ENCODE data around the gene AJAP1. TPM values are rescaled to one million over a fixed set of nuclear protein-coding genes. Genes with fewer than 3 reads are reported as not detected.

Gene AJAP1
- total RNA-seq, 2 donors from 2014 or later, result not detected

- no peak for ATAC-seq
- no peak overlapping the region for H3K4me3 Mint-ChIP-seq
- no peaks in the 10 kb centered on the region for H3K4me1 Mint-ChIP-seq (ENCODE audit: low read depth in 2 of 2)
- DNase-seq (ENCODE audit: low spot score), result no peak
- H3K27me3 Mint-ChIP-seq, result no peaks in the 10 kb centered on the region
- no peak overlapping the region for H3K27ac Mint-ChIP-seq
- H3K9me3 Mint-ChIP-seq, result no peaks in the 10 kb centered on the region
- no peaks in the 10 kb centered on the region for H3K36me3 Mint-ChIP-seq
These were observed 17.4 kb downstream of the AJAP1 start for GRCh38 chr1:4671828-4672227.

DNA sequence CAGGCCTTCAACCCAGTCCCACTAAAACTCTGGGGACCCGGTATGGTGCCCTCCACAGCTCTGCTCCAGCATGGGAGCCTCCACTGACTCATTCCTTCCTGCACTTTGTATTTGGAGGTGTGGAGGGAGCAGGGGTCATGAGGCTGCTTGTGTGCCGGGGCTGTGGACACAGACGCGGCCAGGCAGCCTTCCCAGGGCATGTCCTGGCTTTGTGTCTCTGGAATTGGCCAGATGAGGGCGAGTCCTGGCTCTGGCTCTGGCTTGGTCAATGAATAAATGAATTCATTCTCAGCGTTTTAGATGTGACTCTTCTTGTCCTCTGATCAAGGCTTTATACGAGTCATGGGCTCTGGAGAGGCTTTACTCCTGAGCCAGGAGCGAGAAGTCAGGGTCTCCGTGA is 19.1 kb downstream of the AJAP1 start:
- H3K4me3 Mint-ChIP-seq, result no peak overlapping the region
- DNase-seq (ENCODE audit: low spot score) (no peak), ATAC-seq (no peak)
- H3K4me1 Mint-ChIP-seq (ENCODE audit: low read depth in 2 of 2), result no peaks in the 10 kb centered on the region
- no peaks in the 10 kb centered on the region for H3K27me3 Mint-ChIP-seq
- no peaks in the 10 kb centered on the region for H3K36me3 Mint-ChIP-seq
- H3K9me3 Mint-ChIP-seq, result no peaks in the 10 kb centered on the region
- no peak overlapping the region for H3K27ac Mint-ChIP-seq

DNA sequence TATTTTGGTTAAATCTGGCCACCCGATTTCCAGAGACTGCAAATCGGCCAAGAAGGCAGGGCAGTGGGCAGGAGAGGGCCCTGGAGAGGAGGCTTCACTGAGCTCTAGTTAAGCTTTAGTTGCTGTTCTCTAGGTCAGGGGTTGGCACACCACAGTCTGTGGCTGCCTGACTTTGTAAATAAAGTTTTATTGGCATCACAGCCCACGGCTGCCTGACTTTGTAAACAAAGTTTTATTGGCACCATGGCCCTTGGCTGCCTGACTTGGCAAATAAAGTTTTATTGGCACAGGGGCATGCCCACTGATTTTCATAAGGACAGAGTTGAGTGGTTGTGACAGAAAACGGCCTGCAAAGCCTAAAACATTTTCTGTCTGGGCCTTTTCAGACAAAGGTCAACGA is 19.7 kb downstream of the AJAP1 start:
- H3K4me3 Mint-ChIP-seq, result no peak overlapping the region
- no peak for ATAC-seq
- H3K9me3 Mint-ChIP-seq, result no peaks in the 10 kb centered on the region
- H3K27me3 Mint-ChIP-seq, result no peaks in the 10 kb centered on the region
- no peak overlapping the region for H3K27ac Mint-ChIP-seq
- DNase-seq (ENCODE audit: low spot score), result no peak
- H3K36me3 Mint-ChIP-seq, result no peaks in the 10 kb centered on the region
- H3K4me1 Mint-ChIP-seq (ENCODE audit: low read depth in 2 of 2), result no peaks in the 10 kb centered on the region

DNA sequence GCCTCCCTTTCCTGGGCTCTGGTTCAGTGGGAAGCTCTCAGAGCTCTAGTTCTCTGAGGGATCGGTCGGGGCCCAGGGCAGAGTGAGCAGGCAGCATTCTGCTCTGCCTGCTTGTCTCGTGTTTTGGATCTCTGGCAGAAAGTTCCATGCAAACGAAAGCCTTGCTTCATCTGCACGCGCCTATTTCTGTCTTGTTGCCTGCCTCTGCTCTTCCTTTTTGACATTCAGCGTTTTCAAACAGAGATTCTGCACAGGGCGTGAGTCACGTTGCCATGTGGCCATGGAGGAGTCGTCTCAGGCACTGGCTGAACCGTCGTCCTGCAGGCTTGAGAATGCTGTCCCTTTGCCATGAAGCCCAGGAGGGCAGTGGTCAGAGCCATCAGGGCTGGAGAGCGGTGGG is 20.3 kb downstream of the AJAP1 start:
- Mint-ChIP-seq H3K36me3 (no peaks in the 10 kb centered on the region), H3K27me3 (no peaks in the 10 kb centered on the region), H3K9me3 (no peaks in the 10 kb centered on the region), H3K27ac (no peak overlapping the region), H3K4me1 (ENCODE audit: low read depth in 2 of 2) (no peaks in the 10 kb centered on the region), H3K4me3 (no peak overlapping the region)
- no peak for ATAC-seq
- no peak for DNase-seq (ENCODE audit: low spot score)

DNA sequence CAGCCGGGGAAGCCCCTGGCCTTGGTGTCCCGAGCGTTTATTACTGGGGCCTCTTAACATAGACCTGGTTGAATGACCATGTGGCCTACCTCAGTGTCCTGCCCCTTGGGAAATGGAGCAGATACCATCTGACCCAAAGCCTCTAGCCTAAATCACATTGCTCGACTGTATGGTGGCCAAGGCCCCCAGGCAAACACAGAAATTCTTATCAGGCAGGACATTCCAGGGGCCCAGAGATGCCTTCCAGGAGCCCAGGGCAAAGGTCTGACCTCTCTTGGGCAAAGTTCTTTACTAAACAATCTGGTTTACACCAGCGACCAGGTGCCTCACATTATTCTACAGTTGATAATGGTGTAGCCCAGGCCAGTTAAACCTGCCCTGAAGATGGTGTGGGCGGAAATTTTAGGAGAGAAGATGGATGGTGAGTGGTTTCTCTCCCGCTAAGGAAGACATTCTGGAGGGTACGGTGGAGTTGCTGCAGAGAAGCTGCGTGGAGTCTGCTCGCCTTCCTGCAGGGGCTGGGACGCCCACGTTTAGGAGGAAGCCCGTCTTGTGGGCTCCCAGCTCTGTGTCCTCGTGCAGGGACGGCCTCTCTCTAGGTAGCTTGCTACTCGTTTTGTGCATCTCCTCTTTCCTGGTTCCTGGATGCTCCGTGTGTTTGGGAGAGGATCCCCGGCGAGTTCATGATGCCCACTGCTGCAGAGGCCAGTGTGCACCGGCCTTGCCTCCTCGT is 21.2 kb downstream of the AJAP1 start:
- ATAC-seq (no peak), DNase-seq (ENCODE audit: low spot score) (no peak)
- Mint-ChIP-seq H3K27ac (no peak overlapping the region), H3K4me3 (no peak overlapping the region), H3K4me1 (ENCODE audit: low read depth in 2 of 2) (no peaks in the 10 kb centered on the region), H3K9me3 (no peaks in the 10 kb centered on the region), H3K27me3 (no peaks in the 10 kb centered on the region), H3K36me3 (no peaks in the 10 kb centered on the region)

DNA sequence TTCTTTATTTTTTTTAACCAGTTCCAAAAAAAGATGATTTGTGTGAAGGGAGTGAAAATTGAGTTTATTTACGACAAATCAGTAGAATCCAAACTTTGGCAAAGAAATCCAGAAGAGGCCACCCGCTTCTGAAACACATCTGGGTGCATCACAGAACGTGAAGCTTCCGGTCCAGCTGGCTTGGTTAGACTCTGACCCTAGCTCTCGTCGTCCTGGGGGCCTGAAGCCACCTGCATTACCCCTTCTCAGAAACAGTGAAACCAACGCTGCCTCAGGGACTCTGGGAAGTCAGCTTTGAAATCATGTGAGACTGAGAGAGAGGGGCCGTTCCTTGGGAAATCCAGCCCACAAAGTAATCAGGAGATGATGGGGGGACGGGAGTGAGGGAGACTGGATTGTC is 21.8 kb downstream of the AJAP1 start:
- H3K4me1 Mint-ChIP-seq (ENCODE audit: low read depth in 2 of 2), result no peaks in the 10 kb centered on the region
- DNase-seq (ENCODE audit: low spot score) (no peak), ATAC-seq (no peak)
- no peak overlapping the region for H3K27ac Mint-ChIP-seq
- H3K27me3 Mint-ChIP-seq, result peaks cover 0 to 2% of the 10 kb centered on the region in 2 donors
- H3K4me3 Mint-ChIP-seq, result no peak overlapping the region
- no peaks in the 10 kb centered on the region for H3K9me3 Mint-ChIP-seq
- H3K36me3 Mint-ChIP-seq, result no peaks in the 10 kb centered on the region

- no peak for ATAC-seq
- no peaks in the 10 kb centered on the region for H3K4me1 Mint-ChIP-seq (ENCODE audit: low read depth in 2 of 2)
- H3K9me3 Mint-ChIP-seq, result no peaks in the 10 kb centered on the region
- no peak for DNase-seq (ENCODE audit: low spot score)
- H3K27me3 Mint-ChIP-seq, result peaks cover 0 to 2% of the 10 kb centered on the region in 2 donors
- H3K4me3 Mint-ChIP-seq, result no peak overlapping the region
- H3K36me3 Mint-ChIP-seq, result no peaks in the 10 kb centered on the region
- no peak overlapping the region for H3K27ac Mint-ChIP-seq
These were observed 23.2 kb downstream of the AJAP1 start for GRCh38 chr1:4677608-4678007.

GRCh38 chr1:4678066-4678717 is 23.8 kb downstream of the AJAP1 start:
- H3K4me3 Mint-ChIP-seq, result no peak overlapping the region
- peaks cover 0 to 2% of the 10 kb centered on the region in 2 donors for H3K27me3 Mint-ChIP-seq
- no peak overlapping the region for H3K27ac Mint-ChIP-seq
- no peaks in the 10 kb centered on the region for H3K9me3 Mint-ChIP-seq
- H3K36me3 Mint-ChIP-seq, result no peaks in the 10 kb centered on the region
- no peaks in the 10 kb centered on the region for H3K4me1 Mint-ChIP-seq (ENCODE audit: low read depth in 2 of 2)
- DNase-seq (ENCODE audit: low spot score) (no peak), ATAC-seq (no peak)

- ATAC-seq, result no peak
- DNase-seq (ENCODE audit: low spot score), result no peak
- Mint-ChIP-seq H3K36me3 (no peaks in the 10 kb centered on the region), H3K4me1 (ENCODE audit: low read depth in 2 of 2) (no peaks in the 10 kb centered on the region), H3K9me3 (no peaks in the 10 kb centered on the region), H3K27me3 (peaks cover 0 to 2% of the 10 kb centered on the region in 2 donors), H3K4me3 (no peak overlapping the region), H3K27ac (no peak overlapping the region)
These were observed 26.6 kb downstream of the AJAP1 start for GRCh38 chr1:4681026-4681425.

GRCh38 chr1:4682607-4683220 is 28.3 kb downstream of the AJAP1 start:
- Mint-ChIP-seq H3K9me3 (no peaks in the 10 kb centered on the region), H3K27ac (no peak overlapping the region), H3K4me1 (ENCODE audit: low read depth in 2 of 2) (no peaks in the 10 kb centered on the region), H3K27me3 (peaks cover 4 to 12% of the 10 kb centered on the region in 2 donors), H3K4me3 (no peak overlapping the region), H3K36me3 (no peaks in the 10 kb centered on the region)
- ATAC-seq (no peak), DNase-seq (ENCODE audit: low spot score) (no peak)

- no peak overlapping the region for H3K4me3 Mint-ChIP-seq
- DNase-seq (ENCODE audit: low spot score) (no peak), ATAC-seq (no peak)
- no peaks in the 10 kb centered on the region for H3K36me3 Mint-ChIP-seq
- H3K27ac Mint-ChIP-seq, result no peak overlapping the region
- H3K27me3 Mint-ChIP-seq, result peaks cover 4 to 12% of the 10 kb centered on the region in 2 donors
- H3K9me3 Mint-ChIP-seq, result no peaks in the 10 kb centered on the region
- H3K4me1 Mint-ChIP-seq (ENCODE audit: low read depth in 2 of 2), result no peaks in the 10 kb centered on the region
These were observed 29.7 kb downstream of the AJAP1 start for GRCh38 chr1:4684136-4684535.

GRCh38 chr1:4684864-4685522 is 30.6 kb downstream of the AJAP1 start:
- no peak overlapping the region for H3K4me3 Mint-ChIP-seq
- DNase-seq (ENCODE audit: low spot score) (no peak), ATAC-seq (no peak)
- no peak overlapping the region for H3K27ac Mint-ChIP-seq
- no peaks in the 10 kb centered on the region for H3K4me1 Mint-ChIP-seq (ENCODE audit: low read depth in 2 of 2)
- no peaks in the 10 kb centered on the region for H3K36me3 Mint-ChIP-seq
- peaks cover 4 to 12% of the 10 kb centered on the region in 2 donors for H3K27me3 Mint-ChIP-seq
- H3K9me3 Mint-ChIP-seq, result no peaks in the 10 kb centered on the region

DNA sequence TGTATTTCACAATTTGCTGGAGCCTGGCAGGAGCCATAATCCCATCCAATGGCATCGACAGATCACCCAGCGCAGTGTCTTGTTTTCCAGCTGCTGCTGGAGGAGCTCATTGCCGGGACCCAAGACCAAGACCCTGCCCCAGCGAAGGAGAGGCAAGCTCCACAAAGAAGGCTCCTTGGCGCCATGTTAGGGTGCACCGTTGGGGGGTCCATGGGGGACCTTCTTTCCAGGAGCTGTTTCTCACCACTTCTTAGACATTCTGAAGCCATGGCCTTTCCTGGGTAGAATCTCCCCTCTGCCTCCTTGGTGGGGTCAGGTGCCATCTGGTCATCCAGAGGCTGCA is 31.1 kb downstream of the AJAP1 start:
- H3K27me3 Mint-ChIP-seq, result peaks cover 4 to 12% of the 10 kb centered on the region in 2 donors
- ATAC-seq, result no peak
- no peaks in the 10 kb centered on the region for H3K9me3 Mint-ChIP-seq
- H3K27ac Mint-ChIP-seq, result no peak overlapping the region
- no peak for DNase-seq (ENCODE audit: low spot score)
- no peaks in the 10 kb centered on the region for H3K4me1 Mint-ChIP-seq (ENCODE audit: low read depth in 2 of 2)
- H3K4me3 Mint-ChIP-seq, result no peak overlapping the region
- no peaks in the 10 kb centered on the region for H3K36me3 Mint-ChIP-seq

DNA sequence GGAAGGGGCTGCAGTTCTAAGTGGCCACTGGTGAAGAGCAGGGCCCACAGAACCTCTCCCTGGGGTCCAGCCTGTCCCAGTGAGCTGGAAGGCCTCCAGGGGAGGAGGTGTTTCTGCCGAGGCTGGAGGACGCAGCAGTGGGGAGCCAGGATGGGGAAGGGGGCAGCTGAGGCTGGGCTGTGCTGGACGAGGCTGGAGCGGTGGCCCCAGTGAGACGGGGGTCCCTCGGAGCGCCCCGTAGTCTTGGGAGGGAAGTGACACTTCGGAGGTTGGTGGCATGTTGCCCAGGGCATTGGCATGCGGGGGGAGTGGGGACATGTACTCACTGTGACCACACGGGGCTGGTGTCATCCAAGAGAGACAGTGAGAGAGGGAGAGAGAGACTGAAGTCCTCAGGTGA is 33.5 kb downstream of the AJAP1 start:
- Mint-ChIP-seq H3K27me3 (peaks cover 2 to 12% of the 10 kb centered on the region in 2 donors), H3K27ac (no peak overlapping the region), H3K4me1 (ENCODE audit: low read depth in 2 of 2) (no peaks in the 10 kb centered on the region), H3K4me3 (no peak overlapping the region), H3K9me3 (no peaks in the 10 kb centered on the region), H3K36me3 (no peaks in the 10 kb centered on the region)
- DNase-seq (ENCODE audit: low spot score) (no peak), ATAC-seq (no peak)

Measured in natural killer cell treated with Interleukin-12 subunit alpha and Interleukin-12 subunit beta and Interleukin-15 and Interleukin-18, amount 100 ng/mL, for 72 hours (primary cell).